Effector memory CD8-positive, alpha-beta T cell (primary cell): ENCODE data around the gene ZBTB7B.

Experiments used
- ATAC-seq: fragments of 150-1000 bp; cut with Tn5 transposase; replicated peaks from 2 replicates; pipeline ENCODE4 v1.10.0; 2021; ENCODE audit warnings: mild to moderate bottlenecking, moderate library complexity
- DNase-seq, 3 experiments: peaks; one replicate each; pipeline ENCODE4 v3.0.0; 2021
- H3K27ac Mint-ChIP-seq, 2 donors: one replicate each; pipeline ENCODE4 v1.8.0; 2022; ENCODE audit warnings: mild to moderate bottlenecking in 2 of 2, mixed read lengths in 2 of 2, moderate library complexity in 2 of 2
- H3K27me3 Mint-ChIP-seq, 2 donors: one replicate each; pipeline ENCODE4 v1.8.0; 2022; ENCODE audit warnings: mixed read lengths in 2 of 2
- H3K36me3 Mint-ChIP-seq: one replicate; pipeline ENCODE4 v1.8.0; 2022; ENCODE audit warnings: mild to moderate bottlenecking, moderate library complexity, mixed read lengths; ENCODE audit not compliant: insufficient read depth
- H3K4me1 Mint-ChIP-seq, 2 donors: one replicate each; pipeline ENCODE4 v1.8.0; 2022; ENCODE audit warnings: low read depth in 2 of 2, mixed read lengths in 2 of 2
- H3K4me3 Mint-ChIP-seq, 2 donors: one replicate each; pipeline ENCODE4 v1.8.0; 2022; ENCODE audit warnings: mild to moderate bottlenecking in 2 of 2, mixed read lengths in 2 of 2, moderate library complexity in 2 of 2
- H3K9me3 Mint-ChIP-seq, 2 donors: one replicate each; pipeline ENCODE4 v1.8.0; 2022; ENCODE audit warnings: mixed read lengths in 2 of 2

Gene ZBTB7B

GRCh38 chr1:154998818-154999570 lies 3.6 kb upstream of the ZBTB7B start:
- no peaks in the 10 kb centered on the region for H3K27me3 Mint-ChIP-seq
- peak overlapping the region; percentile 75 to 88 for H3K27ac Mint-ChIP-seq
- peaks cover 23 to 26% of the 10 kb centered on the region in 2 donors for H3K4me1 Mint-ChIP-seq
- DNase-seq: peak; percentile 50 to 55 (median 50)
- H3K4me3 Mint-ChIP-seq: peak overlapping the region; percentile 96 to 97
- H3K36me3 Mint-ChIP-seq: peaks cover 21% of the 10 kb centered on the region
- ATAC-seq: peak; percentile 3
- H3K9me3 Mint-ChIP-seq: no peaks in the 10 kb centered on the region

- Mint-ChIP-seq H3K27ac (peak overlapping the region; percentile 74 to 88), H3K36me3 (peaks cover 21% of the 10 kb centered on the region), H3K27me3 (no peaks in the 10 kb centered on the region), H3K4me1 (peaks cover 29 to 34% of the 10 kb centered on the region in 2 donors), H3K4me3 (peak overlapping the region; percentile 96 to 97), H3K9me3 (no peaks in the 10 kb centered on the region)
- no peak for ATAC-seq
- DNase-seq: peak in 1 of 3 experiments; percentile 25
Observed at GRCh38 chr1:154999571-155000410, 2.8 kb upstream of the ZBTB7B start.

GRCh38 chr1:155000411-155000725 lies 2.2 kb upstream of the ZBTB7B start:
- H3K27me3 Mint-ChIP-seq: no peaks in the 10 kb centered on the region
- H3K27ac Mint-ChIP-seq: peak overlapping the region; percentile 74 to 88
- peaks cover 21% of the 10 kb centered on the region for H3K36me3 Mint-ChIP-seq
- peak overlapping the region; percentile 96 to 97 for H3K4me3 Mint-ChIP-seq
- peaks cover 29 to 37% of the 10 kb centered on the region in 2 donors for H3K4me1 Mint-ChIP-seq
- no peaks in the 10 kb centered on the region for H3K9me3 Mint-ChIP-seq
- ATAC-seq (no peak), DNase-seq (peak in 1 of 3 experiments; percentile 32)

- Mint-ChIP-seq H3K4me1 (peaks cover 29 to 42% of the 10 kb centered on the region in 2 donors), H3K27ac (peak overlapping the region; percentile 86 to 88)
Observed at GRCh38 chr1:155000726-155001424, 1.7 kb upstream of the ZBTB7B start.

GRCh38 chr1:155001425-155001674 lies 1.3 kb upstream of the ZBTB7B start:
- ATAC-seq: no peak
- Mint-ChIP-seq H3K4me1 (peaks cover 34 to 46% of the 10 kb centered on the region in 2 donors), H3K27me3 (no peaks in the 10 kb centered on the region), H3K9me3 (no peaks in the 10 kb centered on the region), H3K4me3 (peak overlapping the region; percentile 96 to 97), H3K36me3 (peaks cover 21% of the 10 kb centered on the region), H3K27ac (peak overlapping the region; percentile 86 to 88)
- no peak for DNase-seq

More at GRCh38 chr1:155000726-155001424, 1.7 kb upstream of the ZBTB7B start:
- peaks cover 21% of the 10 kb centered on the region for H3K36me3 Mint-ChIP-seq
- DNase-seq (peak; percentile 61 to 67 (median 63)), ATAC-seq (peak; percentile 32)
- no peaks in the 10 kb centered on the region for H3K9me3 Mint-ChIP-seq
- H3K4me3 Mint-ChIP-seq: peak overlapping the region; percentile 96 to 97
- H3K27me3 Mint-ChIP-seq: no peaks in the 10 kb centered on the region

GRCh38 chr1:155001675-155002463 lies 733 bp upstream of the ZBTB7B start:
- H3K27ac Mint-ChIP-seq: peak overlapping the region; percentile 86 to 88
- peak; percentile 95 to 98 (median 96) for DNase-seq
- no peaks in the 10 kb centered on the region for H3K27me3 Mint-ChIP-seq
- peak; percentile 77 for ATAC-seq
- peaks cover 21% of the 10 kb centered on the region for H3K36me3 Mint-ChIP-seq
- peaks cover 39 to 52% of the 10 kb centered on the region in 2 donors for H3K4me1 Mint-ChIP-seq
- H3K4me3 Mint-ChIP-seq: peak overlapping the region; percentile 96 to 97
- H3K9me3 Mint-ChIP-seq: no peaks in the 10 kb centered on the region

- Mint-ChIP-seq H3K27me3 (no peaks in the 10 kb centered on the region), H3K36me3 (peaks cover 18% of the 10 kb centered on the region), H3K4me1 (peaks cover 36 to 49% of the 10 kb centered on the region in 2 donors), H3K27ac (peak overlapping the region; percentile 88 to 93), H3K4me3 (peak overlapping the region; percentile 96 to 97), H3K9me3 (no peaks in the 10 kb centered on the region)
- DNase-seq (no peak), ATAC-seq (no peak)
Observed at GRCh38 chr1:155003227-155003765, 694 bp downstream of the ZBTB7B start.

GRCh38 chr1:155003766-155004351 lies 1.3 kb downstream of the ZBTB7B start:
- H3K9me3 Mint-ChIP-seq: no peaks in the 10 kb centered on the region
- H3K4me1 Mint-ChIP-seq: peaks cover 35 to 50% of the 10 kb centered on the region in 2 donors
- peak overlapping the region; percentile 88 to 93 for H3K27ac Mint-ChIP-seq
- DNase-seq (no peak), ATAC-seq (no peak)
- peak overlapping the region; percentile 96 to 97 for H3K4me3 Mint-ChIP-seq
- no peaks in the 10 kb centered on the region for H3K27me3 Mint-ChIP-seq
- H3K36me3 Mint-ChIP-seq: peaks cover 14% of the 10 kb centered on the region

- Mint-ChIP-seq H3K27me3 (no peaks in the 10 kb centered on the region), H3K9me3 (no peaks in the 10 kb centered on the region), H3K4me1 (peaks cover 31 to 49% of the 10 kb centered on the region in 2 donors), H3K27ac (peak overlapping the region; percentile 88 to 90), H3K4me3 (peak overlapping the region; percentile 96 to 97), H3K36me3 (peaks cover 9% of the 10 kb centered on the region)
- DNase-seq: no peak
- no peak for ATAC-seq
Observed at GRCh38 chr1:155004352-155005075, 1.9 kb downstream of the ZBTB7B start.

- H3K36me3 Mint-ChIP-seq: peaks cover 9% of the 10 kb centered on the region
Observed at GRCh38 chr1:155005076-155006011, 2.7 kb downstream of the ZBTB7B start.

GRCh38 chr1:155006601-155007101 lies 4.0 kb downstream of the ZBTB7B start:
- DNase-seq: peak in 1 of 3 experiments; percentile 38

More at GRCh38 chr1:155005076-155006011, 2.7 kb downstream of the ZBTB7B start:
- ATAC-seq (no peak), DNase-seq (no peak)
- peaks cover 32 to 52% of the 10 kb centered on the region in 2 donors for H3K4me1 Mint-ChIP-seq
- H3K27ac Mint-ChIP-seq: peak overlapping the region; percentile 88 to 91
- H3K27me3 Mint-ChIP-seq: no peaks in the 10 kb centered on the region
- H3K9me3 Mint-ChIP-seq: no peaks in the 10 kb centered on the region
- peak overlapping the region; percentile 96 to 97 for H3K4me3 Mint-ChIP-seq

More at GRCh38 chr1:155006601-155007101, 4.0 kb downstream of the ZBTB7B start:
- peak; percentile 16 for ATAC-seq
- Mint-ChIP-seq H3K27me3 (no peaks in the 10 kb centered on the region), H3K4me3 (peak overlapping the region; percentile 44 to 47), H3K9me3 (no peaks in the 10 kb centered on the region), H3K4me1 (peaks cover 33 to 57% of the 10 kb centered on the region in 2 donors), H3K36me3 (peaks cover 4% of the 10 kb centered on the region), H3K27ac (peak overlapping the region; percentile 88 to 91)
